GM23338 (cell line): ENCODE measurements around the gene ASGR1. TPM values are rescaled to one million over a fixed set of nuclear protein-coding genes. Genes with fewer than 3 reads are reported as not detected.

Source experiments
- ATAC-seq: fragments of 200-7000 bp; cut with Tn5 transposase; 3 replicates; pipeline ENCODE4 v1.9.1; 2020
- DNase-seq: peaks from one replicate; pipeline ENCODE4 v3.0.0-alpha.2; 2015; ENCODE audit warnings: low spot score
- H2AFZ ChIP-seq: fragments of 200-600 bp; sonication (generic); 2 replicates; pipeline ENCODE4 v1.8.0; 2016; ENCODE audit warnings: antibody characterized with exemption, mild to moderate bottlenecking, moderate library complexity
- H3F3A ChIP-seq: fragments of 200-600 bp; sonication (generic); replicated peaks from 2 replicates; pipeline ENCODE4 v1.8.0; 2017; ENCODE audit warnings: antibody characterized with exemption, mixed run types, low read depth
- H3K27ac ChIP-seq: fragments of 200-600 bp; sonication (generic); 2 replicates; pipeline ENCODE4 v1.6.1; 2016; ENCODE audit warnings: low read depth
- H3K27me3 ChIP-seq: fragments of 200-600 bp; sonication (generic); 2 replicates; pipeline ENCODE4 v1.8.0; 2016; ENCODE audit warnings: mild to moderate bottlenecking, mixed run types, moderate library complexity; ENCODE audit not compliant: insufficient read depth
- H3K36me3 ChIP-seq: fragments of 200-600 bp; sonication (generic); 2 replicates; pipeline ENCODE4 v1.8.0; 2016; ENCODE audit warnings: mild to moderate bottlenecking; ENCODE audit not compliant: insufficient read depth
- H3K4me1 ChIP-seq: fragments of 200-600 bp; sonication (generic); 2 replicates; pipeline ENCODE4 v1.8.0; 2016; ENCODE audit warnings: mild to moderate bottlenecking, moderate library complexity; ENCODE audit not compliant: insufficient read depth
- H3K4me2 ChIP-seq: fragments of 200-600 bp; sonication (generic); 2 replicates; pipeline ENCODE4 v1.7.1; 2017; ENCODE audit warnings: mixed run types
- H3K4me3 ChIP-seq: fragments of 200-600 bp; sonication (generic); 2 replicates; pipeline ENCODE4 v1.6.1; 2016; ENCODE audit warnings: mixed run types
- H3K79me2 ChIP-seq: fragments of 200-600 bp; sonication (generic); replicated peaks from 2 replicates; pipeline ENCODE4 v1.8.0; 2017; ENCODE audit warnings: mild to moderate bottlenecking; ENCODE audit not compliant: insufficient read depth
- H3K9me2 ChIP-seq: fragments of 200-600 bp; sonication (generic); 2 replicates; pipeline ENCODE4 v1.8.0; 2017; ENCODE audit not compliant: insufficient read depth
- H4K20me1 ChIP-seq: fragments of 200-600 bp; sonication (generic); replicated peaks from 2 replicates; pipeline ENCODE4 v1.8.0; 2017; ENCODE audit warnings: mild to moderate bottlenecking; ENCODE audit not compliant: insufficient read depth
- H3K27ac Mint-ChIP-seq: 2 replicates; pipeline ENCODE4 v1.8.0; 2020; ENCODE audit warnings: inconsistent platforms, mild to moderate bottlenecking, moderate library complexity, mixed read lengths
- H3K27me3 Mint-ChIP-seq: 3 replicates; pipeline ENCODE4 v1.8.0; 2022; ENCODE audit warnings: low read depth, mild to moderate bottlenecking, moderate library complexity, mixed read lengths, inconsistent platforms; ENCODE audit not compliant: insufficient read depth, poor library complexity
- H3K36me3 Mint-ChIP-seq: 3 replicates; pipeline ENCODE4 v1.8.0; 2021; ENCODE audit warnings: low read depth, mild to moderate bottlenecking, inconsistent platforms, moderate library complexity, mixed read lengths
- H3K4me1 Mint-ChIP-seq: 3 replicates; pipeline ENCODE4 v1.8.0; 2020; ENCODE audit warnings: mild to moderate bottlenecking, inconsistent platforms, mixed read lengths
- H3K4me3 Mint-ChIP-seq: 3 replicates; pipeline ENCODE4 v1.8.0; 2021; ENCODE audit warnings: moderate library complexity, mild to moderate bottlenecking, inconsistent platforms, mixed read lengths
- H3K9me3 Mint-ChIP-seq: 3 replicates; pipeline ENCODE4 v1.8.0; 2020; ENCODE audit warnings: moderate library complexity, mild to moderate bottlenecking, inconsistent platforms, mixed read lengths
- ETS1 ChIP-seq: IDR thresholded peaks from 2 replicates; pipeline ENCODE4 v1.6.1; 2016; ENCODE audit warnings: antibody characterized with exemption
- EZH2 ChIP-seq: fragments of 200-600 bp; sonication (generic); IDR thresholded peaks from one replicate; pipeline ENCODE4 v1.8.0; 2017; ENCODE audit warnings: antibody characterized with exemption, mild to moderate bottlenecking, low read depth; ENCODE audit not compliant: unreplicated experiment
- JUNB ChIP-seq: IDR thresholded peaks from one replicate; pipeline ENCODE4 v1.6.1; 2016; ENCODE audit warnings: antibody characterized with exemption; ENCODE audit not compliant: unreplicated experiment
- POLR2AphosphoS5 ChIP-seq: IDR thresholded peaks from 2 replicates; pipeline ENCODE4 v1.6.1; 2016; ENCODE audit warnings: antibody characterized with exemption, low read depth
- REST ChIP-seq: IDR thresholded peaks from one replicate; pipeline ENCODE4 v1.6.1; 2018; ENCODE audit warnings: antibody characterized with exemption; ENCODE audit not compliant: unreplicated experiment
- ZNF331 ChIP-seq: fragments of 250-450 bp; sonication (Bioruptor Pico); IDR thresholded peaks from 2 replicates; pipeline ENCODE4 v1.5.0; 2020; ENCODE audit warnings: low read depth, mild to moderate bottlenecking, moderate library complexity
- polyA plus RNA-seq: library from polyadenylated mRNA; unstranded; fragments of >200 nt; fragmentation: Nextera tagmentation; extraction: Ambion mirVana; gene quantifications from 2 replicates; pipeline ENCODE4 v1.2.1, GENCODE V29; 2016
- total RNA-seq: library from RNA; depleted of rRNA; stranded (reverse); fragments of >200 nt; shearing (Covaris generic); gene quantifications from 2 replicates; pipeline ENCODE4 v1.2.3, GENCODE V29; 2014

ASGR1 gene
- total and polyA plus RNA-seq, 2 experiments from 2014 or later, result 8.3 to 9.0 TPM

- no peaks in the 10 kb centered on the region for H3K36me3 ChIP-seq
- Mint-ChIP-seq H3K27me3 (peaks cover 42% of the 10 kb centered on the region), H3K27ac (peak overlapping the region; percentile 99; the same call in 1 of the 2 replicates), H3K36me3 (peaks cover 6% of the 10 kb centered on the region), H3K4me3 (peak overlapping the region; percentile 70), H3K4me1 (peaks cover 57% of the 10 kb centered on the region), H3K9me3 (no peaks in the 10 kb centered on the region; the same call in 2 of the 3 replicates)
- H3K4me2 ChIP-seq, result peak overlapping the region; percentile 95
- H3K27me3 ChIP-seq, result no peaks in the 10 kb centered on the region
- no peak for ATAC-seq
- H4K20me1 ChIP-seq, result no peaks in the 10 kb centered on the region; the same call in 1 of the 2 replicates
- H2AFZ ChIP-seq, result no peak overlapping the region
- peak; percentile 44 for DNase-seq
- peaks cover 33% of the 10 kb centered on the region for H3K79me2 ChIP-seq
- H3F3A ChIP-seq, result peaks cover 13% of the 10 kb centered on the region
- TF ChIP-seq JUNB (no peak), ETS1 (no peak), POLR2AphosphoS5 (peak; percentile 49), REST (no peak)
- peaks cover 50% of the 10 kb centered on the region for H3K4me1 ChIP-seq
- H3K27ac ChIP-seq, result peak overlapping the region; percentile 88
- peak overlapping the region; percentile 73 for H3K4me3 ChIP-seq
- H3K9me2 ChIP-seq, result no peaks in the 10 kb centered on the region
Measured at GRCh38 chr17:7215652-7216180, 36.5 kb upstream of the ASGR1 start.

- no peak overlapping the region for H2AFZ ChIP-seq
- H4K20me1 ChIP-seq, result no peaks in the 10 kb centered on the region; the same call in 1 of the 2 replicates
- H3K27ac ChIP-seq, result peak overlapping the region; percentile 88
- Mint-ChIP-seq H3K9me3 (no peaks in the 10 kb centered on the region; the same call in 2 of the 3 replicates), H3K36me3 (peaks cover 3% of the 10 kb centered on the region; the same call in 2 of the 3 replicates), H3K27me3 (peaks cover 40% of the 10 kb centered on the region), H3K4me3 (peak overlapping the region; percentile 70), H3K27ac (peak overlapping the region; percentile 99), H3K4me1 (peaks cover 62% of the 10 kb centered on the region)
- no peaks in the 10 kb centered on the region for H3K9me2 ChIP-seq
- peaks cover 39% of the 10 kb centered on the region for H3K79me2 ChIP-seq
- H3K27me3 ChIP-seq, result no peaks in the 10 kb centered on the region
- TF ChIP-seq ZNF331 (CRISPR knock-in tag) (no peak), ETS1 (peak; percentile 90), EZH2 (no peak)
- ATAC-seq (peak; percentile 3), DNase-seq (peak; percentile 81)
- H3K4me1 ChIP-seq, result peaks cover 52% of the 10 kb centered on the region
- no peaks in the 10 kb centered on the region for H3K36me3 ChIP-seq
- peaks cover 12% of the 10 kb centered on the region for H3F3A ChIP-seq
- peak overlapping the region; percentile 90 for H3K4me2 ChIP-seq
- H3K4me3 ChIP-seq, result peak overlapping the region; percentile 70
Measured at GRCh38 chr17:7215136-7215638, 36.0 kb upstream of the ASGR1 start.
